ENCODE measurements around the gene FAM120B.
"Not testable (repeated sequence)": the region's sequence is repeated elsewhere in the genome, so short reads cannot be mapped to it uniquely, and the experiment has no call there.

FAM120B gene

DNA sequence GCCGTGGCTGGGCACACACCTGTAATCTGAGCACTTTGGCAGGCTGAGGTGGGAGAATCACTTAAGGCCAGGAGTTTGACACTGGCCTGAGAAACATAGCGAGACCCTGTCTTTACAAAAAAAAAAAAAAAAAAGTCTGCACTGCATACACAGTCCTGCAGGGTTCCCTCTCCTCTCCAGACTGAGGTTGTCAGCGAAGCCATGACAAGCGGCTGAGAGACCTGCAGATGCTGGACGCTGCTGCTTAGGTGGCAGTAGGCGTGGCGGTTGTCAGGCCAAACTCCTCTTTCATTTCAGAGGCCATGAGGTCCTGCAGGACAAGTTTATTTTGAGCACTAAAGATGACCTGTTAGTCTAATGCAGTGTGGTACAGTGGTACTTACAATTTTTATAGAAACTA, 86.5 kb downstream of the FAM120B start:
- no peak for TF ChIP-seq ZNF70 (CRISPR knock-in tag; IDR thresholded peaks at IDR 0.05)
- TF ChIP-seq, protein P1, sequence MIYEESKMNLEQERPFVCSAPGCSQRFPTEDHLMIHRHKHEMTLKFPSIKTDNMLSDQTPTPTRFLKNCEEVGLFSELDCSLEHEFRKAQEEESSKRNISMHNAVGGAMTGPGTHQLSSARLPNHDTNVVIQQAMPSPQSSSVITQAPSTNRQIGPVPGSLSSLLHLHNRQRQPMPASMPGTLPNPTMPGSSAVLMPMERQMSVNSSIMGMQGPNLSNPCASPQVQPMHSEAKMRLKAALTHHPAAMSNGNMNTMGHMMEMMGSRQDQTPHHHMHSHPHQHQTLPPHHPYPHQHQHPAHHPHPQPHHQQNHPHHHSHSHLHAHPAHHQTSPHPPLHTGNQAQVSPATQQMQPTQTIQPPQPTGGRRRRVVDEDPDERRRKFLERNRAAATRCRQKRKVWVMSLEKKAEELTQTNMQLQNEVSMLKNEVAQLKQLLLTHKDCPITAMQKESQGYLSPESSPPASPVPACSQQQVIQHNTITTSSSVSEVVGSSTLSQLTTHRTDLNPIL (CRISPR knock-in tag; IDR thresholded peaks at IDR 0.05; ENCODE audit: low read depth): no peak
- TF ChIP-seq CSDC2 (CRISPR knock-in tag; IDR thresholded peaks at IDR 0.05): no peak
- no peak for TF ChIP-seq BACH2 (CRISPR knock-in tag; IDR thresholded peaks at IDR 0.05; ENCODE audit: borderline replicate concordance)
- TF ChIP-seq TOX (CRISPR knock-in tag; IDR thresholded peaks at IDR 0.05; ENCODE audit: borderline replicate concordance): no peak
- TF ChIP-seq, protein P2, sequence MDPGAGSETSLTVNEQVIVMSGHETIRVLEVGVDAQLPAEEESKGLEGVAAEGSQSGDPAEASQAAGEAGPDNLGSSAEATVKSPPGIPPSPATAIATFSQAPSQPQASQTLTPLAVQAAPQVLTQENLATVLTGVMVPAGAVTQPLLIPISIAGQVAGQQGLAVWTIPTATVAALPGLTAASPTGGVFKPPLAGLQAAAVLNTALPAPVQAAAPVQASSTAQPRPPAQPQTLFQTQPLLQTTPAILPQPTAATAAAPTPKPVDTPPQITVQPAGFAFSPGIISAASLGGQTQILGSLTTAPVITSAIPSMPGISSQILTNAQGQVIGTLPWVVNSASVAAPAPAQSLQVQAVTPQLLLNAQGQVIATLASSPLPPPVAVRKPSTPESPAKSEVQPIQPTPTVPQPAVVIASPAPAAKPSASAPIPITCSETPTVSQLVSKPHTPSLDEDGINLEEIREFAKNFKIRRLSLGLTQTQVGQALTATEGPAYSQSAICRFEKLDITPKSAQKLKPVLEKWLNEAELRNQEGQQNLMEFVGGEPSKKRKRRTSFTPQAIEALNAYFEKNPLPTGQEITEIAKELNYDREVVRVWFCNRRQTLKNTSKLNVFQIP (CRISPR knock-in tag; IDR thresholded peaks at IDR 0.05; ENCODE audit: borderline replicate concordance, low read depth): no peak
- TF ChIP-seq ZC3H10 (CRISPR knock-in tag; IDR thresholded peaks at IDR 0.05): no peak
- no peak for TF ChIP-seq ESRRG (CRISPR knock-in tag; IDR thresholded peaks at IDR 0.05)
- TF ChIP-seq TCF4 (CRISPR knock-in tag; IDR thresholded peaks at IDR 0.05; ENCODE audit: borderline replicate concordance): no peak
- no peak for TF ChIP-seq ZFP30 (CRISPR knock-in tag; IDR thresholded peaks at IDR 0.05)
- no peak for TF ChIP-seq ZFP3 (CRISPR knock-in tag; IDR thresholded peaks at IDR 0.05)
- no peak for TF ChIP-seq ZNF8 (CRISPR knock-in tag; IDR thresholded peaks at IDR 0.05)
- TF ChIP-seq ZNF565 (CRISPR knock-in tag; conservative IDR thresholded peaks at IDR 0.05; ENCODE audit: low read depth): no peak
- no peak for TF ChIP-seq SNAI2 (CRISPR knock-in tag; IDR thresholded peaks at IDR 0.05)
- no peak for TF ChIP-seq RARB (CRISPR knock-in tag; IDR thresholded peaks at IDR 0.05)
- TF ChIP-seq ARNTL (CRISPR knock-in tag; IDR thresholded peaks at IDR 0.05; ENCODE audit: borderline replicate concordance, low read depth): no peak
- ATAC-seq: no peak

DNA sequence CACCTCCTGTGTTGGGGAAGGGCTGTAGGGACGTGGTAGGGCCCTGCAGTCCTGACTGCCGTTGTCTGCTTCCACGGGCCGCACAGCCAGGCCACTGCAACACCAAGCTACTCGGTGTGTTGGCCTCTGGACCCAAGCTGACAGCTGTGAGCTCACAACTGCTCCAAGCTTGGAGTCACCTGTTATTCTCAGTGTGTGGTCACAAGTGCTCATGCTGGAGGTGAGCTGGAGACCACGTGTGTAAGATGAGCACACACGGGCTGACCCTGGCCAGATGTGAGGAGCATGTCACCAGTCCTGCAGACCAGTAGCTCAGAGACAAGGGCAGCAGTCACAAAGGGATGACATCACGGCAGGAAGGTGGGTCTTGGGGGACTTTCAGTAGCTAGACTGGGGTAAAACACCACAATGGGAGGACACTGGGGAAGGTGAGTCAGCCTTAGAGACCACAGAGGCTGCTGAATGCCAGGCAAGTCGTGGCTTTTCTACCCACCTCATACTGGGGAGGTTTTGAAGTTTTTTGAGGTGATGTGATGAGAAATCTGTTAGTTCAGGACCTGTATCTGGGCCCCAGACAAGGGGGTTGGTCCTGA, 87.3 kb downstream of the FAM120B start:
- no peak for TF ChIP-seq RARB (CRISPR knock-in tag; IDR thresholded peaks at IDR 0.05)
- TF ChIP-seq ARNTL (CRISPR knock-in tag; IDR thresholded peaks at IDR 0.05; ENCODE audit: borderline replicate concordance, low read depth): no peak
- no peak for TF ChIP-seq ESRRG (CRISPR knock-in tag; IDR thresholded peaks at IDR 0.05)
- TF ChIP-seq, protein P3, sequence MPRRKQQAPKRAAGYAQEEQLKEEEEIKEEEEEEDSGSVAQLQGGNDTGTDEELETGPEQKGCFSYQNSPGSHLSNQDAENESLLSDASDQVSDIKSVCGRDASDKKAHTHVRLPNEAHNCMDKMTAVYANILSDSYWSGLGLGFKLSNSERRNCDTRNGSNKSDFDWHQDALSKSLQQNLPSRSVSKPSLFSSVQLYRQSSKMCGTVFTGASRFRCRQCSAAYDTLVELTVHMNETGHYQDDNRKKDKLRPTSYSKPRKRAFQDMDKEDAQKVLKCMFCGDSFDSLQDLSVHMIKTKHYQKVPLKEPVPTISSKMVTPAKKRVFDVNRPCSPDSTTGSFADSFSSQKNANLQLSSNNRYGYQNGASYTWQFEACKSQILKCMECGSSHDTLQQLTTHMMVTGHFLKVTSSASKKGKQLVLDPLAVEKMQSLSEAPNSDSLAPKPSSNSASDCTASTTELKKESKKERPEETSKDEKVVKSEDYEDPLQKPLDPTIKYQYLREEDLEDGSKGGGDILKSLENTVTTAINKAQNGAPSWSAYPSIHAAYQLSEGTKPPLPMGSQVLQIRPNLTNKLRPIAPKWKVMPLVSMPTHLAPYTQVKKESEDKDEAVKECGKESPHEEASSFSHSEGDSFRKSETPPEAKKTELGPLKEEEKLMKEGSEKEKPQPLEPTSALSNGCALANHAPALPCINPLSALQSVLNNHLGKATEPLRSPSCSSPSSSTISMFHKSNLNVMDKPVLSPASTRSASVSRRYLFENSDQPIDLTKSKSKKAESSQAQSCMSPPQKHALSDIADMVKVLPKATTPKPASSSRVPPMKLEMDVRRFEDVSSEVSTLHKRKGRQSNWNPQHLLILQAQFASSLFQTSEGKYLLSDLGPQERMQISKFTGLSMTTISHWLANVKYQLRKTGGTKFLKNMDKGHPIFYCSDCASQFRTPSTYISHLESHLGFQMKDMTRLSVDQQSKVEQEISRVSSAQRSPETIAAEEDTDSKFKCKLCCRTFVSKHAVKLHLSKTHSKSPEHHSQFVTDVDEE (CRISPR knock-in tag; IDR thresholded peaks at IDR 0.05): no peak
- no peak for TF ChIP-seq SNAI2 (CRISPR knock-in tag; IDR thresholded peaks at IDR 0.05)
- no peak for TF ChIP-seq PPARA (CRISPR knock-in tag; IDR thresholded peaks at IDR 0.05; ENCODE audit: borderline replicate concordance)
- no peak for ATAC-seq

DNA sequence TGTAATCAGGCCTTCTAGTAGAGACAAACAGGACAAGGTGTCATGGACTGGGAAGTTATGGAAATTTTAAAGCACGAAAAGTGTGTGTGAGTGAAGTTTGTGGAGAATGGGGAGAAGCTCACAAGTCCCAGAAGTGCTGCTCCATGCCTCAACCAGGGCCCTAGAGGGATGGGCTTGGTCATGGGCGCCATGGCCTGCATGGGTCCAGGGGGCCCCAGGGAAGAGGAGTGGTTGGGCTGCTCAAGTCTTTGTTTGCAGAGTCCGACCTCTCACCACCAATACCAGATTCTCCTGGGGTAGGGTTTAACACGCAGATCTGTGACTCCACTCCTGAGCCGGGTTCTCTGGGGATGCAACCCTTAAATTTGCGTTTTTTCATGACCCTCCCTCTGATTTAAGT, 88.4 kb downstream of the FAM120B start:
- no peak for ATAC-seq
- TF ChIP-seq, protein P2 (CRISPR knock-in tag; IDR thresholded peaks at IDR 0.05; ENCODE audit: borderline replicate concordance, low read depth): no peak

DNA sequence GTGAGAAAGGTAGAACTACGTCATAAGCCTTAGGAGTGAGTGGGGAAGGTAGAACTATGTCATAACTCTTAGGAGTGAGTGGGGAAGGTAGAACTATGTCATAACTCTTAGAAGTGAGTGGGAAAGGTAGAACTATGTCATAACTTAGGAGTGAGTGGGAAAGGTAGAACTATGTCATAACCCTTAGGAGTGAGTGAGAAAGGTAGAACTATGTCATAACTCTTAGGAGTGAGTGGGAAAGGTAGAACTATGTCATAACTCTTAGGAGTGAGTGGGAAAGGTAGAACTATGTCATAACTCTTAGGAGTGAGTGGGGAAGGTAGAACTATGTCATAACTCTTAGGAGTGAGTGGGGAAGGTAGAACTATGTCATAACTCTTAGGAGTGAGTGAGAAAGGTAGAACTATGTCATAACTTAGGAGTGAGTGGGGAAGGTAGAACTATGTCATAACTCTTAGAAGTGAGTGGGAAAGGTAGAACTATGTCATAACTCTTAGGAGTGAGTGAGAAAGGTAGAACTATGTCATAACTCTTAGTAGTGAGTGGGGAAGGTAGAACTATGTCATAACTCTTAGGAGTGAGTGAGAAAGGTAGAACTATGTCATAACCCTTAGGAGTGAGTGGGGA, 92.3 kb downstream of the FAM120B start:
- ATAC-seq: not testable (repeated sequence)

DNA sequence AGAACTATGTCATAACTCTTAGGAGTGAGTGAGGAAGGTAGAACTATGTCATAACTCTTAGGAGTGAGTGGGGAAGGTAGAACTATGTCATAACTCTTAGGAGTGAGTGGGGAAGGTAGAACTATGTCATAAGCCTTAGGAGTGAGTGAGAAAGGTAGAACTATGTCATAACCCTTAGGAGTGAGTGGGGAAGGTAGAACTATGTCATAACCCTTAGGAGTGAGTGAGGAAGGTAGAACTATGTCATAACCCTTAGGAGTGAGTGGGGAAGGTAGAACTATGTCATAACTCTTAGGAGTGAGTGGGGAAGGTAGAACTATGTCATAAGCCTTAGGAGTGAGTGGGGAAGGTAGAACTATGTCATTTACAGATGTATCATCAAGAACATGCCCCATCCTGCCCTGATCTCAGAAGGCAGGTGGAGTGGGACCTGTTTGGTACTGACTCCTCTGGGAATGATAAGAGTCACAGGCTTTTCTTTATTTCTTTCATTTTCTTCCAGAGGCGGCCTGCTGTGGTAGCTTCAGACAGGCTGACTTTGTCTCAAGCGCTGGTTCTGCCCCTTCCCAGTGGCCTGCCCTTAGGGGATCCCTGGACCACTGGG, 93.5 kb downstream of the FAM120B start:
- ATAC-seq: not testable (repeated sequence)
